Measurements from ENCODE around the gene PMF1.

The PMF1 gene

DNA sequence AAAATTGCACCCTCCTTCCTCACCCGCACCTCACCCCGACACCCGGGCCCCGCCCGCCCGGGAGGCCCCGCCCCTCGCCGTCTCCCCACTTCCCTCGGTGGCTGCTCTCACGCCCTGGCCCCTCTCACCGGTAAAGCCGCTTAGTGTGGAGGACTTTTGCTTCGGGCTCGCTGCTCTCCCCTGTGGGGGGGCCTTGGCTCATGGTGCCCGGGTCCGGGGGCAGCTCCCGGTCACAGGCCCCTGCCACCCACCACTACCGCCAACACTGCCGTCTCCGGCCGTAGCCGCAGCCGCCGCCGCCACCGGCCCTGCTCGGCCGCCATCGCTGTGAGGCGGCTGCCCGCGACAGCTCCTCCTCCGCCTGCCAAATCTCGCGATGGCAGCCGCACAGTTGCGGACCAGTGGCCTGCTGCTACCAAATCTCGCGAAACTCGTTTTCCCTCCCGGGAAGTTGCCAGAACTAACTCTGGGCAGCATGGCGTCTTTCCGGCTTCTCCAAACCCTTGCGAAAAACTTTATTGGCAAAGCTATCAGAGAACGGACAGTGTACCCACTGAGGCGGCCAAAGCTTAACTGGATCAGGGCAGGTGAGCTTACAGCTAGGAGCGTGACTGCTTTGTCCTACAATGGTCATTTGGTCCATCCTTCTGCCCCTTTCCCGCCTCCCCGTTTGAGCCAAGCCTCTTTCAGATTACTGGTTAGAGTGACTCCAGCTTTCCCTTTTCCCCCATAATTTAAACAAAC, 69.8 kb downstream of the PMF1 start, which contains the start of gene SMG5:
Gene SMG5, minus strand, starts transcription at position 347 of the 744 bp plus-strand sequence. Its CDS starts 145 bp downstream, at position 202.
- Histone ChIP-seq H2AFZ (ENCODE audit: insufficient read depth, low read length, poor library complexity) (peak within 1 kb of the TSS; percentile 93), H3K4me2 (ENCODE audit: low read length) (peak within 1 kb of the TSS; percentile 86), H4K8ac (ENCODE audit: low read depth, low read length) (peak within 1 kb of the TSS; percentile 99), H3K14ac (ENCODE audit: low read length) (peak within 1 kb of the TSS; percentile 99), H3K4ac (ENCODE audit: low read depth, low read length) (peak within 1 kb of the TSS; percentile 85), H2BK120ac (ENCODE audit: insufficient read depth, low read length, poor library complexity) (peak within 1 kb of the TSS; percentile 99), H3K27ac (ENCODE audit: low read depth, low read length) (peak within 1 kb of the TSS; percentile 69), H3K18ac (ENCODE audit: low read length) (peak within 1 kb of the TSS; percentile 99), H3K4me3 (ENCODE audit: low read depth, low read length) (peak within 1 kb of the TSS; percentile 94), H3K36me3 (ENCODE audit: control insufficient read depth in 1 of 2, insufficient read depth in 2 of 2, low read length in 2 of 2) (peaks cover 16 to 21% of the 10 kb centered on the region in 2 experiments), H2BK12ac (ENCODE audit: low read length) (peak within 1 kb of the TSS; percentile 34), H3K23ac (ENCODE audit: low read length) (no peak within 1 kb of the TSS), H4K91ac (ENCODE audit: low read depth, low read length) (peak within 1 kb of the TSS; percentile 99), H3K9ac (ENCODE audit: low read length) (peak within 1 kb of the TSS; percentile 92), H3K79me2 (ENCODE audit: control insufficient read depth, insufficient read depth, low read length, poor library complexity) (peaks cover 20% of the 10 kb centered on the region), H3K79me1 (ENCODE audit: low read length) (peaks cover 5% of the 10 kb centered on the region), H3K4me1 (ENCODE audit: control insufficient read depth in 1 of 2, insufficient read depth in 2 of 2, low read length in 2 of 2) (peaks cover 20 to 21% of the 10 kb centered on the region in 2 experiments), H3K9me3 (ENCODE audit: insufficient read depth, low read depth, low read length) (no peaks in the 10 kb centered on the region), H3K27me3 (ENCODE audit: insufficient read depth, low read length) (no peaks in the 10 kb centered on the region), H2AK5ac (ENCODE audit: low read length) (peak within 1 kb of the TSS; percentile 97), H2BK5ac (ENCODE audit: low read depth, low read length, poor library complexity) (peak within 1 kb of the TSS; percentile 97), H4K12ac (ENCODE audit: low read depth, low read length) (peak within 1 kb of the TSS; percentile 99)
- DNase-seq, result peak; percentile 98 to 100
- WGBS (ENCODE audit: extremely low coverage, insufficient coverage, insufficient read length), result no CpG with 5 or more reads among the region's 50 CpGs

DNA sequence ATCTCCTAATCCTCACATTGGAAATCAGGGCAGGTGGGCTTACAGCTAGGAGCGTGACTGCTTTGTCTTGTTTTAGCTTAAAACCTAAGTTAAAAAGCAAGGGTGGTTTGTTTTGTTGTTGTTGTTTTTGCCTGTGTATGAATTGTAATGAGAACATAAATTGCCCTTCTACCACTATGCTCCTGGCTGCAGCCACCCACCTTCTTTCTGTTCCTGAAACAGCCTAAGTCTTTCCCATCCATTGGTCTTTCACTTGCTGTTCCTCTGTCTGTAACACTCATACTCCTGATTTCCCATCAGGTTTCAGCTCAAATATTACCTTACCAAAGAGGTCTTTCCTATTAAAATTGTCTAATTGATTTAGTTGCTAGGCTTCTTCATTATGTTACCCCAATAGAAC, 70.7 kb downstream of the PMF1 start:
- Histone ChIP-seq H2BK5ac (ENCODE audit: low read depth, low read length, poor library complexity) (no peak overlapping the region), H2AK5ac (ENCODE audit: low read length) (peak overlapping the region; percentile 36), H3K27ac (ENCODE audit: low read depth, low read length) (no peak overlapping the region), H3K23ac (ENCODE audit: low read length) (no peak overlapping the region), H3K79me2 (ENCODE audit: control insufficient read depth, insufficient read depth, low read length, poor library complexity) (peaks cover 20% of the 10 kb centered on the region), H2AFZ (ENCODE audit: insufficient read depth, low read length, poor library complexity) (peak overlapping the region; percentile 66), H4K8ac (ENCODE audit: low read depth, low read length) (peak overlapping the region; percentile 98), H3K9me3 (ENCODE audit: insufficient read depth, low read depth, low read length) (no peaks in the 10 kb centered on the region), H3K4me2 (ENCODE audit: low read length) (peak overlapping the region; percentile 81), H3K14ac (ENCODE audit: low read length) (no peak overlapping the region), H2BK12ac (ENCODE audit: low read length) (peak overlapping the region; percentile 34), H3K79me1 (ENCODE audit: low read length) (peaks cover 5% of the 10 kb centered on the region), H4K12ac (ENCODE audit: low read depth, low read length) (peak overlapping the region; percentile 90), H3K4me3 (ENCODE audit: low read depth, low read length) (no peak overlapping the region), H3K36me3 (ENCODE audit: control insufficient read depth in 1 of 2, insufficient read depth in 2 of 2, low read length in 2 of 2) (peaks cover 12 to 13% of the 10 kb centered on the region in 2 experiments), H3K9ac (ENCODE audit: low read length) (no peak overlapping the region), H3K4me1 (ENCODE audit: control insufficient read depth in 1 of 2, insufficient read depth in 2 of 2, low read length in 2 of 2) (peaks cover 20 to 21% of the 10 kb centered on the region in 2 experiments), H4K91ac (ENCODE audit: low read depth, low read length) (peak overlapping the region; percentile 84), H3K4ac (ENCODE audit: low read depth, low read length) (peak overlapping the region; percentile 76), H2BK120ac (ENCODE audit: insufficient read depth, low read length, poor library complexity) (peak overlapping the region; percentile 50), H3K27me3 (ENCODE audit: insufficient read depth, low read length) (no peaks in the 10 kb centered on the region), H3K18ac (ENCODE audit: low read length) (no peak overlapping the region)
- WGBS (ENCODE audit: extremely low coverage, insufficient coverage, insufficient read length), result no CpG with 5 or more reads among the region's 1 CpG
- DNase-seq, result no peak

DNA sequence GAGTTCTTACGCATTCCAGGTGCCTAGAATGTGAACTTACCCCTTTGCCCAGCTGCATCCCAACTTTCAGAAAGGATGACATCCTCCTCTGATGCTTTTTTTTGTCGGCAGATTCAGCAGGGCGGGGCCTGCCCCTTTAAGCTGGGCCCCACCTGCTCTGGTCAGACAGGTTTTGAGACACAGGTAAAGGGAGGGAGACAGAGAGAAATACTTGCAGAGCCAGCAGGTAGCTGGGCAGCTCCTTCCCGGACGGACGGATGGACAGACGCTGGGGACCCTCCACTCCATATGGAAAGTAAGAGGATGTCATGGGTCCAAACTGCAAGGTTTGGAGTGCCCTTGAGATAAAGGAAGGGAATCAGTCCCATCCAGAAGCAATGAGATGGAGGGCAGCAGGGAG, 71.3 kb downstream of the PMF1 start, which contains the start of gene TMEM79:
Gene TMEM79, plus strand, starts transcription at position 214 of the 400 bp plus-strand sequence. CDS start 902 bp downstream, outside the sequence.
- H3K36me3 ChIP-seq (ENCODE audit: control insufficient read depth in 1 of 2, insufficient read depth in 2 of 2, low read length in 2 of 2), result peaks cover 7 to 10% of the 10 kb centered on the region in 2 experiments
- peak within 1 kb of the TSS; percentile 76 for H3K4ac ChIP-seq (ENCODE audit: low read depth, low read length)
- H4K91ac ChIP-seq (ENCODE audit: low read depth, low read length), result peak within 1 kb of the TSS; percentile 84
- no peak within 1 kb of the TSS for H3K23ac ChIP-seq (ENCODE audit: low read length)
- peak within 1 kb of the TSS; percentile 81 for H3K14ac ChIP-seq (ENCODE audit: low read length)
- H2BK5ac ChIP-seq (ENCODE audit: low read depth, low read length, poor library complexity), result no peak within 1 kb of the TSS
- H2AK5ac ChIP-seq (ENCODE audit: low read length), result peak within 1 kb of the TSS; percentile 36
- WGBS (ENCODE audit: extremely low coverage, insufficient coverage, insufficient read length), result no CpG with 5 or more reads among the region's 7 CpGs
- peaks cover 20% of the 10 kb centered on the region for H3K79me2 ChIP-seq (ENCODE audit: control insufficient read depth, insufficient read depth, low read length, poor library complexity)
- no peaks in the 10 kb centered on the region for H3K27me3 ChIP-seq (ENCODE audit: insufficient read depth, low read length)
- H3K18ac ChIP-seq (ENCODE audit: low read length), result peak within 1 kb of the TSS; percentile 93
- peak within 1 kb of the TSS; percentile 34 for H2BK12ac ChIP-seq (ENCODE audit: low read length)
- peak; percentile 6 to 58 for DNase-seq
- peaks cover 5% of the 10 kb centered on the region for H3K79me1 ChIP-seq (ENCODE audit: low read length)
- peak within 1 kb of the TSS; percentile 60 for H3K27ac ChIP-seq (ENCODE audit: low read depth, low read length)
- H3K9me3 ChIP-seq (ENCODE audit: insufficient read depth, low read depth, low read length), result no peaks in the 10 kb centered on the region
- peaks cover 20 to 21% of the 10 kb centered on the region in 2 experiments for H3K4me1 ChIP-seq (ENCODE audit: control insufficient read depth in 1 of 2, insufficient read depth in 2 of 2, low read length in 2 of 2)
- H3K9ac ChIP-seq (ENCODE audit: low read length), result no peak within 1 kb of the TSS
- H2AFZ ChIP-seq (ENCODE audit: insufficient read depth, low read length, poor library complexity), result peak within 1 kb of the TSS; percentile 66
- no peak within 1 kb of the TSS for H3K4me3 ChIP-seq (ENCODE audit: low read depth, low read length)
- H3K4me2 ChIP-seq (ENCODE audit: low read length), result peak within 1 kb of the TSS; percentile 81
- H4K8ac ChIP-seq (ENCODE audit: low read depth, low read length), result peak within 1 kb of the TSS; percentile 98
- peak within 1 kb of the TSS; percentile 50 for H2BK120ac ChIP-seq (ENCODE audit: insufficient read depth, low read length, poor library complexity)
- peak within 1 kb of the TSS; percentile 90 for H4K12ac ChIP-seq (ENCODE audit: low read depth, low read length)

DNA sequence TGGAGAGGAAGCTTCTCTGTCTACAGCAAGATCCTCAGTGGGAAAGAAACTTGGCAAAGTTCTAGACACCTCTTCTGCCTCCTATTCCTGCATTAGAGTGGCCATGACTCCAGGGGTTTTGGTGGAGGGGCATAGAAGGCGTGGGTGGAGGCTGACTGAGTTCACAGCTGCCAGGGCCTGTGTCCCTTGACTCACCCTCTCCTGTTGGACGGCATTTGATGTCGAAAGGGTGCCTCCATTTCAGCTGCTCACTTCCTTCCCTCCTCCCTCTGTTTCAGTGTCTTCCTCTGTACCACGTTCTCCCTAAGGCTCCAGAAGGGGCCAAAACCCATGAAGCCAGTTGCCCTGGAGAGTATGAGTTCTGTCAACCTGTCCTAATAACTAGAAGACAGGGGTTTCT, 72.0 kb downstream of the PMF1 start:
- no peak overlapping the region for H2AFZ ChIP-seq (ENCODE audit: insufficient read depth, low read length, poor library complexity)
- H3K4me1 ChIP-seq (ENCODE audit: control insufficient read depth in 1 of 2, insufficient read depth in 2 of 2, low read length in 2 of 2), result peaks cover 20 to 21% of the 10 kb centered on the region in 2 experiments
- no peak overlapping the region for H3K9ac ChIP-seq (ENCODE audit: low read length)
- H3K23ac ChIP-seq (ENCODE audit: low read length), result no peak overlapping the region
- H3K79me1 ChIP-seq (ENCODE audit: low read length), result peaks cover 5% of the 10 kb centered on the region
- peaks cover 20% of the 10 kb centered on the region for H3K79me2 ChIP-seq (ENCODE audit: control insufficient read depth, insufficient read depth, low read length, poor library complexity)
- no CpG with 5 or more reads among the region's 4 CpGs for WGBS (ENCODE audit: extremely low coverage, insufficient coverage, insufficient read length)
- H2AK5ac ChIP-seq (ENCODE audit: low read length), result no peak overlapping the region
- H3K36me3 ChIP-seq (ENCODE audit: control insufficient read depth in 1 of 2, insufficient read depth in 2 of 2, low read length in 2 of 2), result peaks cover 7 to 10% of the 10 kb centered on the region in 2 experiments
- no peak overlapping the region for H3K4me2 ChIP-seq (ENCODE audit: low read length)
- H3K27ac ChIP-seq (ENCODE audit: low read depth, low read length), result no peak overlapping the region
- peak overlapping the region; percentile 30 for H2BK12ac ChIP-seq (ENCODE audit: low read length)
- H3K18ac ChIP-seq (ENCODE audit: low read length), result no peak overlapping the region
- no peaks in the 10 kb centered on the region for H3K9me3 ChIP-seq (ENCODE audit: insufficient read depth, low read depth, low read length)
- no peak overlapping the region for H2BK5ac ChIP-seq (ENCODE audit: low read depth, low read length, poor library complexity)
- no peak overlapping the region for H4K12ac ChIP-seq (ENCODE audit: low read depth, low read length)
- no peak overlapping the region for H3K14ac ChIP-seq (ENCODE audit: low read length)
- H3K27me3 ChIP-seq (ENCODE audit: insufficient read depth, low read length), result no peaks in the 10 kb centered on the region
- H3K4ac ChIP-seq (ENCODE audit: low read depth, low read length), result no peak overlapping the region
- no peak overlapping the region for H4K8ac ChIP-seq (ENCODE audit: low read depth, low read length)
- DNase-seq, result no peak
- H4K91ac ChIP-seq (ENCODE audit: low read depth, low read length), result no peak overlapping the region
- H3K4me3 ChIP-seq (ENCODE audit: low read depth, low read length), result no peak overlapping the region
- H2BK120ac ChIP-seq (ENCODE audit: insufficient read depth, low read length, poor library complexity), result no peak overlapping the region

Measured in trophoblast cell (in vitro differentiated cells and primary cell).